Peyer's patch (tissue), 4 donors: ENCODE results near the gene PCDH19.

Source experiments
- POLR2A ChIP-seq, 2 donors: fragments of 450-650 bp; IDR thresholded peaks; one replicate each; pipeline ENCODE4 v1.5.1; 2017; ENCODE audit warnings: antibody characterized with exemption in 2 of 2, mild to moderate bottlenecking in 2 of 2, moderate library complexity in 2 of 2
- TF ChIP-seq, protein P1 (sequence below), 6 experiments: fragments of 450-650 bp in 4 of 6; fragments of 200-600 bp in 2 of 6; sonication (generic) in 1 of 6; IDR thresholded peaks; one replicate each; pipeline ENCODE4 v1.5.1; 2017 to 2019; ENCODE audit warnings: antibody characterized with exemption in 6 of 6, mild to moderate bottlenecking in 3 of 6, moderate library complexity in 1 of 6

GRCh38 chrX:100296183-100296753 lies 113.8 kb downstream of the PCDH19 start:
- TF ChIP-seq, protein P1, sequence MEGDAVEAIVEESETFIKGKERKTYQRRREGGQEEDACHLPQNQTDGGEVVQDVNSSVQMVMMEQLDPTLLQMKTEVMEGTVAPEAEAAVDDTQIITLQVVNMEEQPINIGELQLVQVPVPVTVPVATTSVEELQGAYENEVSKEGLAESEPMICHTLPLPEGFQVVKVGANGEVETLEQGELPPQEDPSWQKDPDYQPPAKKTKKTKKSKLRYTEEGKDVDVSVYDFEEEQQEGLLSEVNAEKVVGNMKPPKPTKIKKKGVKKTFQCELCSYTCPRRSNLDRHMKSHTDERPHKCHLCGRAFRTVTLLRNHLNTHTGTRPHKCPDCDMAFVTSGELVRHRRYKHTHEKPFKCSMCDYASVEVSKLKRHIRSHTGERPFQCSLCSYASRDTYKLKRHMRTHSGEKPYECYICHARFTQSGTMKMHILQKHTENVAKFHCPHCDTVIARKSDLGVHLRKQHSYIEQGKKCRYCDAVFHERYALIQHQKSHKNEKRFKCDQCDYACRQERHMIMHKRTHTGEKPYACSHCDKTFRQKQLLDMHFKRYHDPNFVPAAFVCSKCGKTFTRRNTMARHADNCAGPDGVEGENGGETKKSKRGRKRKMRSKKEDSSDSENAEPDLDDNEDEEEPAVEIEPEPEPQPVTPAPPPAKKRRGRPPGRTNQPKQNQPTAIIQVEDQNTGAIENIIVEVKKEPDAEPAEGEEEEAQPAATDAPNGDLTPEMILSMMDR (IDR thresholded peaks at IDR 0.05), result no peak
- TF ChIP-seq POLR2A (IDR thresholded peaks at IDR 0.05), result no peak
